GM21737 (cell line): ENCODE results near the gene SEL1L3.
"Not testable (repeated sequence)": the region's sequence is repeated elsewhere in the genome, so short reads cannot be mapped to it uniquely, and the experiment has no call there.

ENCODE experiments used
- ATAC-seq: cut with Tn5 transposase; IDR thresholded peaks from one replicate; pipeline ENCODE4 v1.9.1; 2021; ENCODE audit warnings: mild to moderate bottlenecking, moderate library complexity; ENCODE audit not compliant: unreplicated experiment

Gene SEL1L3

GRCh38 chr4:25879991-25880651 lies 17.3 kb upstream of the SEL1L3 start:
- ATAC-seq = no peak

- no peak for ATAC-seq
Measured at GRCh38 chr4:25879587-25879986, 16.8 kb upstream of the SEL1L3 start.

DNA sequence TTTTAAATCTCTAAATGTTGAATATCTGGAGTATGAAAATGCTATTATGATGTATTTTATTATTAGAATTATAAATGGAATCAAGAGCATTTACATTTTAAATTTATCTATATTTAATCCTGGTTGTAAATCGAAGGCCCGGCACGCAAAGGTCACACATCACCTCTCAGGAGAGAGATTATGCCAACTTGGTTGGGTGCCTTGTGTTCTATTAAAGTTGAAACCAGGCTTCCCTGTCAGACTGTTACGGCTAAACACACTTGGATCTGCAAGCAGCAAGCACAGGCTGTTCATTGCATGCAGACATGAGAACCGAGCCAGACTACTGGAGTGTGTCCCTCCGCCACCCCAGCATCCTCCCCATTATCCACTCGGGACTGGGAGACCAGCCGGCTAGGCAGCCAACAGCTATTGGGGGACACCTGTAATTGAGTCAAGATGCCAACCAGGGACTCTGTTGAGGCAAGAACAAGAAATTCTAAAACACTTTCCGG lies 16.4 kb upstream of the SEL1L3 start:
- ATAC-seq = no peak

DNA sequence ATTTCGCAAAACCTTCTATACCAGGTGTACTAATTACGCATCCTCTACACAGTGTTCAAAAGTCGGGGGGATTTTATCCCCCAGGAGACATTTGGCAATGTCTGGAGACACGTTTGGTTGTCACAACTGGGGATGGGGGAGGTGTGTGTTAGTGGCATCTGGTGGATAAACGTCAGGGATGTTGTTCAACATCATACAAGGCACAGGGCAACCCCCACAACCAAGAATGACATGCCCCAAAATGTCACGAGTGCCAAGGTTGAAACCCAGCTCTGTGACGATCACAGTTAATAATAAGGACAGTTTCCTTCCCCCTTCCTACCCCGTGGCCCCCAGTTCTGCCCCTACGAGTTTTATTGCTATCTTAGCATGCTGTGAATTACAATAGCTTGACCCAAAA lies 15.9 kb upstream of the SEL1L3 start:
- ATAC-seq = no peak

GRCh38 chr4:25875281-25875745 lies 12.5 kb upstream of the SEL1L3 start:
- peak; percentile 50 for ATAC-seq

DNA sequence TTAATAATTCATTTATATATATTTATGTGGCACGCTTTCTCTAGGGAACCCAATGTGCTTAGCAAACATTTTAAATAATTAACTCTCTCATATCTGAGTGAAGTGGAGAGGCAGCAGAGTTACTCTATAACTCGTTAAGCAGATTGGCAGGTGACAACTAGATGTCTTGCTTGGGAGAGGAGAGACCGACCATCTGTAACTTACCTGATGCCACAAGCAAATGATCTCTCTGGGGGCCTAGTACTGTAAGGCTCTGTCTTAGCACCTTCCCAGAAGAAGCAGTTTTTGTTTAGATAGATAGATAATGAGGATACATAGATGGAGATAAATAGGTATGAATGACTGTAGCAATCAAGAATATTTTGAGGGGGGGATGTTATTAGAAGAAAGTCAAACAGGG lies 11.9 kb upstream of the SEL1L3 start:
- peak; percentile 49 for ATAC-seq

DNA sequence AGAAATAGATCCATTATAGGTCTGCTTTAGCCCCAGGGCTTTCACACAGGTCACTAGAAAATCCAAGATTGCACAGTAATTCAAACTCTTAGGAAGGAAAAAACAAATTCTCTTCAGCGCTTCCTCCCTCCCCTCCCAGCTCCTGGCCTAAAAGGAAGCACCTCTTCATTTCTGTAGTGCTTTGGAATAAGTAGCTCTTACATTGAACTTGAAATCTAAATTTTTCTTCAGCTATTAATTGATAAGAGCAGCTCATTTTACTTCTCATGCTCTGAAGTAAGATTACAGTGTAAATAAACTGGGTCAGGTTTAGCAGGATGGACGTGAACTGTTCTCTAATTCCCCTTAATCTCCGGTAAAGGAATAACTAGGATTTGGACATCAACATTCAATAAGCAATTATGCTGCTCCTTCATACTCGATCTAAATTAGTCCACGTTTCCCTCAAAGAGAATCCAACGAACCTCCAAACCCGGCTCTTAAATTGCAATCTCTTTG lies 10.9 kb upstream of the SEL1L3 start:
- ATAC-seq = no peak

DNA sequence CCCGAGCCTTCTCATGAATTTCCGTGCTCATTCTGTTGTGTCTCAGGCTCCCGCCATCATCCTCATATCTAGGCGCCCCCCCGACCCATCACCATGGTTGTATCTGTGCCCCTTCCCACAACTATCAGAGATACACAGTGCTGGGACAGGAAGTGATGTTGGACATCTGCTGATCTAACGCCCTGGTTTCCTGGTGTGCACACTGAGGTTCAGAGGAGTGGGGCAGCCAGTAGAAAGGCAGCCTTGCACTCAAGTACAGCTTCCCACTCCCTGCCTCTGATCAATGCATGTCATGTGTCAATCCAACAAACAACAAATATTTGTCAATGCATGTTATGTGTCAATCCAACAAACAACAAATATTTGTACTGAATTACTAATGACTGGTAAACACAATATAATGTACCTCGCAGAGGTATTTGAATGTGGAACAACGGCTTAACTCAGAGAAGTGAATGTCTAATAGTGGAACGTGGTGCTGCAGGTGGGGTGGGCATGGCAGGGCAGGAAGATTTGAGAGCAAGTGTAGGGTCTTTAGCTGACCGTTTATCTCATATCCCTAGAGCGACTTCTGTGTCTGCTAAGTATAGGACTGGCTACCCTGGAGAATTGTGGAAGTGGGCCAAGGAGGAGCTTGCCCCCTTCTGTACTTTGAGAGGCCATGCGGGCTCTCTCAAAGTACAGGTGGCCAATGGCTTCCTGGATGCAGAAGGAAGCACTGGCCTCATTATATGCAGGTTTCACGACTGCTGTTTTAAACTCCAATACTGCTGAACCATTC lies 10.3 kb upstream of the SEL1L3 start:
- no peak for ATAC-seq

DNA sequence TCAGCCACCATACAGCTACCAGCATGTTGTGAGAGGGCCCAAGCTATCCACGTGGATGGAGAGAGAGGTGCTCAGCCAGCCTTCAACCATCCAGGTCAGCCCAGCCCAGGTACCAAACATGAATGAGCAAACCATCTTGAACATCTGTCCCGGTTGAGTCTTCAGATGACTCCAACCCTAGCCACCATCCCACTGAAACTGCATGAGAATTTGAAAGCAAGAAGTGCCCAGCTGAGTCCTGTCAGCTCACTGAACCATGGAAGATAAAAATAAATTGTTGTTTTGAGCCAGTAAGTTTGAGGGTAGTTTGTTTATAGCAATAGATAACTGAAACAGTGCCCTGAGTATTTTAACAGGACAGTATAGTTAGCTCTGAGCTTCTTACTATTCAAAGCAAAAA lies 7.3 kb upstream of the SEL1L3 start:
- ATAC-seq = no peak

DNA sequence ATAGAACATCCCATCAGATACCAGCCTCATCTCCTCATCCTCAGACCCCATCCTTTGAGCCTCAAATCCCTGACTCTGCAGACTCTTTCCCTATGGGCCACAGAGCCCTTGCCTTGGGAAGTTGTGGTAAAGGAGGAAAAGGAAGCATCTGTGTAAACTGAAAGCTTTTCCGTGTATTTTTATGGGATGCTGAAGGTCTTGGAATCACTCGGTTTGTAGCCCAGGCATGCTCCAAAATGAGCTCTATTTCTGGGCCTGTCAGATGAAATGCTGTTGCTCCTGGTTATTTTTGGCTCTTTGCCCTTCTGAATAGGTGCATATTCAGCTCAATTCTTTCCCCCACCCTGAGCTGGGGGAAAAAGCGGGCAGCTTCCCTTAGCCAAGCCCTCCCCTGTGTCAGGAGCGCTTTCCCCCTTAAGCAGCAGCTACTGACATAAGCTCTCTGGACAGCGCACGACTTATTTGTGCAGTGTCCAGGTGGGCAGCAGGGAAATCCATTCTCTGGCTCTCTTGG lies 5.0 kb upstream of the SEL1L3 start:
- no peak for ATAC-seq

DNA sequence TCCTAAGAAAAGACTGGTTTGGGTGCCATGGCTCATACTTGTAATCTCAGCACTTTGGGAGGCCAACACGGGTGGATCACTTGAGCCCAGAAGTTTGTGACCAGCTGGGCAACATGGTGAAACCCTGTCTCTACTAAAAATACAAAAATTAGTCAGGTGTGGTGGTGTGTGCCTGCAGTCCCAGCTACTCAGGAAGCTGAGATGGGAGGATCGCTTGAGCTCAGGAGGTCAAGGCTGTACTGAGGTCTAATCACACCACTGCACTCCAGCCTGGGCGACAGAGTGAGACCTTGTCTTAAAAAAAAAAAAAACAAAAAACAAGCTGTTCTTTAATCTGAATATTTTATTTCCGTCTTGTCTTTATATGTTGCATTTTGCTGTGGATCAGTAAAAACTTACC lies 3.6 kb upstream of the SEL1L3 start:
- not testable (repeated sequence) for ATAC-seq

GRCh38 chr4:25865586-25865985 lies 2.8 kb upstream of the SEL1L3 start:
- ATAC-seq = no peak

DNA sequence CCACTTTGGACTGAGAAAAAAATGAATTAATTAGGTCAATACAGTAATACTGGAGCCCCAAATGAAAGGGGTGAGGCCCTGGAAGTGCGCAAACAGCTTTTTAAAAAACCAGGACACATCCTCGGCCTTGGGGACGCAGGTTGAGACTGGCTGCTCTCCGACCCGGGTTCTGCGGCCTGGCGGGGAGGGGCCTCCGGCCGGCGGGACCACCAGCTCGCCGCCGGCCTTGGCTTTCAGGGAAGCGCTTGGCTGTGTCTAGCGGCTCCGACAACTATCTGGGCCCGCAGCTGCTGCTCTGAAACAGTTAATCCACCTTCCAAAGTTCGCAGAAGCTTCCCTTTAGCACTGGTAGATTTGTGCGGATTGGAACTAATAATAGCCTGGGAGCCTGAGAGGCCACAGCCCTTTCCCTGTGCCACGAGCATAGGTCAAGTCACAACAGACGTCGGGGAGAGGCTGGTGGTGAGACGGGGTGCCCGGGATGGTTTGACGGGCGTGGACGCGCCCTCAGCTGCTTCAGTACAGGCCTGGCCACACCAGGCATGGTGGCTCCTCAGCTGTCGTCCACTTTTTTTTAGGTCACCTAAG lies 1.1 kb upstream of the SEL1L3 start:
- no peak for ATAC-seq

DNA sequence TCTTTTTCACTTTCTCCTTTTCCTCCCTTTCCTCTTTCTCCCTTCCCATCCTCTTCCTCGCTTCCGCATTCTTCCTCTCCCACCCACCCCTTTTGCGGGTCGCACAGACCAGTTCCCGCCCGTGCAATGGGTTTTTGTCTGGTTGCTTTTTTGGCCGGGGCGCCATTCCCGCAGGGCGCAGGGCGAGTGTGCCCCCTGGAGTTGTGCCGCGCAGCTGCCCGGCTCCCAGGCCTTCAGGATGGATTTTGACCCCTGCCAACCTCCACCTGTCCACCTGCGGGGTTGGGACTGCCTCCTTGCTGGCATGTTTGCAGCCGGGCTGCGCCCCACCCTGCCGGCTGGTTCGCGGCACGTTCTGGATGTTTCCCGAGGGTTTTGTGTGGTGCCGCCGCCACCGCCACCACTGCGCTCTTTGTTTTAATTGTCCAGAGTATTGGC lies 578 bp upstream of the SEL1L3 start:
- no peak for ATAC-seq

GRCh38 chr4:25861951-25862410 lies 807 bp downstream of the SEL1L3 start:
- ATAC-seq = no peak

GRCh38 chr4:25861280-25861950 lies 1.4 kb downstream of the SEL1L3 start:
- ATAC-seq = no peak

GRCh38 chr4:25860586-25861279 lies 2.1 kb downstream of the SEL1L3 start:
- peak; percentile 27 for ATAC-seq

- peak; percentile 49 for ATAC-seq
Measured at GRCh38 chr4:25859429-25860148, 3.2 kb downstream of the SEL1L3 start.

- no peak for ATAC-seq
Measured at GRCh38 chr4:25857851-25858400, 4.9 kb downstream of the SEL1L3 start.
